Choroid plexus epithelial cell (primary cell): Measurements from ENCODE around the gene DNAL4.
A peak's percentile ranks its signal among the peaks of the same experiment; 100 is the strongest.

Source experiments
- DNase-seq: peaks from one replicate; pipeline ENCODE4 v3.0.0-alpha.2; 2010; ENCODE audit warnings: low read depth
- H3K4me3 ChIP-seq: 2 replicates; pipeline ENCODE4 v1.5.1; 2011; ENCODE audit warnings: low read depth, mild to moderate bottlenecking, control low read depth, low read length, moderate library complexity
- CTCF ChIP-seq: conservative IDR thresholded peaks from 2 replicates; pipeline ENCODE4 v1.5.1; 2011; ENCODE audit warnings: low read depth, mild to moderate bottlenecking, control low read depth, inconsistent platforms, low read length, moderate library complexity

DNAL4 gene

GRCh38 chr22:38734421-38735100 is 59.4 kb downstream of the DNAL4 start:
- TF ChIP-seq CTCF, result no peak
- DNase-seq, result no peak
- H3K4me3 ChIP-seq, result no peak overlapping the region

DNA sequence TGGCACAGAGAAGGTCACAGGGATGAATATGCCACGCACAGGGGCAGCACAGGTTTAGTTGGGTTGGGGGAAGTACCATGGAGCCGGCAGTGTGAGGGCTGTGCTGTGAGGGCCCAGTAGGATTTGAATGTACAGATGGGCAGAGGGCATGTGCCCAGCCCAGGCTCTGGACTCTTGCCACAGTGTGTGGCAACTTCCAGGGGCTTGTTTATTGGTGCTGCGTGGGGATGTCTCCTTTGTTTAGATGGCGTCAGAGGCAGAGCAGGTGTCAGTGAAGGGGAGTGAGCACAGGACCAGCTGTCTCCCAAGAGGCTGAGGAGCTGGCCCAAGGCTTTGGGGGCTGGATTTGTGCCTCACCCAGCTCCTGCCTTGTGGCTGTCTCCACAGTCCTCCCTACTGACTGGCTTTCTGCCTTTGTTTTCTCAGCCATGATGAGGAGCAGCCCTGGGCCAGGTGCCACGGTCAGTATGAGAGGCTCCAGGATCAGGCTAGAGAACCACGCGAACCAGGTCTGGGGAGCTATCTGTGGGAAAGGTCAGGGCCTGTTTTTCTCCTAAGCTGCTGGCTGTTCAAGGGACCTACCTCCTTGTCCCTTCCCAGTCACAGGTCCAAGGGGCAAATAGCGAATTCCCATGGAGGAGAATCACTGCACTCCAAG is 60.1 kb downstream of the DNAL4 start:
- no peak for DNase-seq
- no peak overlapping the region for H3K4me3 ChIP-seq
- TF ChIP-seq CTCF, result no peak

DNA sequence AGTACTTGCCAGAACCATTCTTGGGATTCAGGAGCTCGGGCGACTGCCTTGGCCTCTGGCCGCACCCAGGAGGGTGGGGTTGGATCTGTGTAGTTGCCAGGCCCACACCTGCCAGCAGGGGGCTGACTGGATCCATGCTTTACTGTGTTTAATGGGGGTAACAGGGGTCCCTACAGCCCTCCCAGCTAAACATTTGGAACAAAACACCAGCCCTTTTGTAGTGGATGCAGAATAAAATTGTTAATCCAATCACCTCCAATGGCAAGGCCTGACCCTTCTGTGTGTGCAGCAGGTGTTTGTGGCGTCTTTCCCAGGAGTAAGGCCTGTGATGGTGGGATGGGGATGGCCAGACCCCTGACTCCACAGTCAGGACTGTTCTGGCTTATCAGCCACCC is 60.6 kb downstream of the DNAL4 start:
- peak; percentile 40 for DNase-seq
- TF ChIP-seq CTCF, result peak; percentile 79
- no peak overlapping the region for H3K4me3 ChIP-seq

DNA sequence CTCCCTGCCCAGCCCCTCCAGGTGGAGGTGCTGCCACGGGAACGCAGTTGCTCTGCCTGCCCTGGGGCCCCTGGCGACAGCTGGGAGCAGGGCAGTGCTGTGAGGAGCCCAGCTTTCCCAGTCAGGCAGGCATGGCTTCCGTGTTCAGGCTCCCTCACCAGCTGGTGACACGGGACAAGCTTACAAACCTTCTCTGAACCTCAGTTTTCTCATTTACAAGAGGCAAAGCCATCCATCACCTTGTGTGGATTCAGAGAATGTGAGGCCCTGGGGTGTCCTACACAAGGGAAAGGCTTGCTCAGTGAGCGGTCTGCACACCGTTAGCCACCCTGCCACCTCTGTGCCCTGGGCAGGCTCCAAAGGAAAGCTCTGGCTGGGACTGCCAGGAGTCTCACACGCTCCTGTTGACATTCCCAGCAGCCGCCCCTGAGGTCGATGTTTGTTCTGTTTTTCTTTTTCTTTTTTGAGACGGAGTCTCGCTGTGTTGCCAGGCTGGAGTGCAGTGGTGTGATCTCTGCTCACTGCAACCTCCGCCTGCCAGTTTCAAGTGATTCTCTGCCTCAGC is 61.6 kb downstream of the DNAL4 start:
- no peak for TF ChIP-seq CTCF
- H3K4me3 ChIP-seq, result no peak overlapping the region

GRCh38 chr22:38731703-38732161 is 62.2 kb downstream of the DNAL4 start:
- TF ChIP-seq CTCF, result no peak
- no peak overlapping the region for H3K4me3 ChIP-seq
- DNase-seq, result no peak

More for the DNA sequence above, 61.6 kb downstream of the DNAL4 start:
- no peak for DNase-seq

DNA sequence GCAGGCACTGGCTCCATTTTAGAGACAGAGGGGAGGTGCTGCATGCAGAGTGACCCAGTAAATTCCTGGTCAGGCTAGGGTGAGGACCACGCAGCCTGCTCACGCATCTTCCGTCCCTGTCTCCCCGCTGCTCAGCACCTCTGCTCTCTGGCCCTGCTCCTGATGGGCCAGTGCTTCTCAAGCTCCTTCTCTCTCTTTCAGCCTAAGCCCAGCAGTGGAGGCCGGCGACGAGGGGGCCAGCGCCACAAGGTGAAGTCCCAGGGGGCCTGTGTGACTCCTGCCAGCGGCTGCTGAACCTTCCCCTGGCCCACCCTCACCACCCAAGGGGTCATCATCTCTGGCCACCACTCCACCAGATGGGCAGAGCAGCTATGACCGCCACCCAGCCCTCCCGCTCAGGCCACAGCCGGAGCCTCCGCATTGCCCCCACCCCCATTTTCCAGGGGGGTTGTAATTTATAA is 63.5 kb downstream of the DNAL4 start:
- no peak for DNase-seq
- no peak for TF ChIP-seq CTCF
- no peak overlapping the region for H3K4me3 ChIP-seq
